ENCODE data around the gene GEMIN7.

GRCh38 chr19:45137179-45137761 is 58.2 kb downstream of the GEMIN7 start:
- TF ChIP-seq CTCF (IDR thresholded peaks at IDR 0.05; ENCODE audit: low read depth, low read length, missing input control) (no peak), TAF1 (conservative IDR thresholded peaks at IDR 0.05) (no peak), RAD21 (IDR thresholded peaks at IDR 0.05) (no peak), JUND (IDR thresholded peaks at IDR 0.05) (no peak), HNF4G (IDR thresholded peaks at IDR 0.05) (no peak), EGR1 (IDR thresholded peaks at IDR 0.05; ENCODE audit: low read depth in 2 of 2) (no peak), ZBTB33 (IDR thresholded peaks at IDR 0.05) (no peak), SP1 (IDR thresholded peaks at IDR 0.05) (no peak), YY1 (IDR thresholded peaks at IDR 0.05) (no peak), ATF3 (IDR thresholded peaks at IDR 0.05) (no peak), FOXA2 (IDR thresholded peaks at IDR 0.05) (no peak), REST (IDR thresholded peaks at IDR 0.05) (no peak), RXRA (IDR thresholded peaks at IDR 0.05) (no peak), NR2F2 (IDR thresholded peaks at IDR 0.05) (no peak)
